Kidney (tissue), 14 donors: ENCODE data around the gene CXCL1. TPM values are rescaled to one million over a fixed set of nuclear protein-coding genes. Genes with fewer than 3 reads are reported as not detected.

Experiments
- DNase-seq, 5 donors: peaks; one replicate each; pipeline ENCODE4 v3.0.0-alpha.2; 2013 to 2020
- FAIRE-seq: peaks from 2 replicates; lab custom pipeline; 2012; peaks lifted over from hg19 to GRCh38; lab: Jason Lieb, UNC
- H3K27ac ChIP-seq, 2 donors: one replicate each; pipeline ENCODE4 v1.7.0; 2013; ENCODE audit warnings: low read depth in 2 of 2, low read length in 2 of 2, inconsistent platforms in 1 of 2
- H3K27me3 ChIP-seq: one replicate; pipeline ENCODE4 v1.7.1; 2013; ENCODE audit warnings: low read length, inconsistent platforms; ENCODE audit not compliant: control insufficient read depth, insufficient read depth
- H3K36me3 ChIP-seq, 3 donors: one replicate each; pipeline versions ENCODE4 v1.7.0 to v1.7.1; 2013; ENCODE audit warnings: low read length in 3 of 3, control low read depth in 1 of 3, inconsistent platforms in 1 of 3; ENCODE audit not compliant: insufficient read depth in 3 of 3, control insufficient read depth in 2 of 3
- H3K4me1 ChIP-seq, 3 donors: one replicate each; pipeline versions ENCODE4 v1.7.0 to v1.7.1; 2013; ENCODE audit warnings: low read length in 3 of 3, inconsistent platforms in 1 of 3, low read depth in 1 of 3; ENCODE audit not compliant: control insufficient read depth in 2 of 3, insufficient read depth in 2 of 3
- H3K4me3 ChIP-seq, 3 donors: one replicate each; pipeline versions ENCODE4 v1.7.0 to v1.8.1; 2013; ENCODE audit warnings: low read length in 3 of 3, control low read depth in 1 of 3, inconsistent platforms in 1 of 3
- H3K9ac ChIP-seq, 3 donors: one replicate each; pipeline versions ENCODE4 v1.7.0 to v1.7.1; 2013; ENCODE audit warnings: low read length in 3 of 3, control low read depth in 1 of 3, inconsistent platforms in 1 of 3
- H3K9me3 ChIP-seq, 3 donors: one replicate each; pipeline versions ENCODE4 v1.7.0 to v1.7.1; 2013; ENCODE audit warnings: low read length in 3 of 3, control low read depth in 1 of 3, inconsistent platforms in 1 of 3; ENCODE audit not compliant: control insufficient read depth in 2 of 3, insufficient read depth in 1 of 3
- intact Hi-C: fragments of 100-400 bp; cut with DNase I; formaldehyde crosslinking; loops from one replicate; pipeline ENCODE4 v1.11.1; 2022
- polyA plus RNA-seq: library from polyadenylated mRNA; stranded (reverse); fragments of 350-450 nt; fragmentation: Illumina TruSeq; extraction: RNeasy Lipid Tissue Mini Kit (QIAGEN cat#74804); gene quantifications from one replicate; pipeline ENCODE4 v1.2.3, GENCODE V29; 2014; ENCODE audit warnings: low read depth, low replicate concordance; ENCODE audit not compliant: insufficient read depth
- total RNA-seq: library from RNA; stranded (reverse); fragmentation: NEBNext Ultra II Directional; extraction: Animal tissue kit (Norgen Biotek cat#: 25700); gene quantifications from one replicate; pipeline ENCODE4 v1.2.1, GENCODE V29; 2021
- TF ChIP-seq, protein P1 (sequence below): IDR thresholded peaks from 3 replicates; pipeline ENCODE4 v1.5.1; 2012; ENCODE audit warnings: mild to moderate bottlenecking, moderate library complexity, borderline replicate concordance; ENCODE audit not compliant: insufficient read depth; ENCODE audit errors: extremely low read depth
- donor health status: control.
- donor health status: control.
- donor health status: control.
- donor health status: control.
- donor health status: control.
- donor health status: DM: yes; HTN: yes; CAD: no.
- donor health status: Normal renal cell carcinoma (clear cell type).

The CXCL1 gene
- total and polyA plus RNA-seq, 2 donors from 2014 or later: 6.4 to 29.7 TPM

DNA sequence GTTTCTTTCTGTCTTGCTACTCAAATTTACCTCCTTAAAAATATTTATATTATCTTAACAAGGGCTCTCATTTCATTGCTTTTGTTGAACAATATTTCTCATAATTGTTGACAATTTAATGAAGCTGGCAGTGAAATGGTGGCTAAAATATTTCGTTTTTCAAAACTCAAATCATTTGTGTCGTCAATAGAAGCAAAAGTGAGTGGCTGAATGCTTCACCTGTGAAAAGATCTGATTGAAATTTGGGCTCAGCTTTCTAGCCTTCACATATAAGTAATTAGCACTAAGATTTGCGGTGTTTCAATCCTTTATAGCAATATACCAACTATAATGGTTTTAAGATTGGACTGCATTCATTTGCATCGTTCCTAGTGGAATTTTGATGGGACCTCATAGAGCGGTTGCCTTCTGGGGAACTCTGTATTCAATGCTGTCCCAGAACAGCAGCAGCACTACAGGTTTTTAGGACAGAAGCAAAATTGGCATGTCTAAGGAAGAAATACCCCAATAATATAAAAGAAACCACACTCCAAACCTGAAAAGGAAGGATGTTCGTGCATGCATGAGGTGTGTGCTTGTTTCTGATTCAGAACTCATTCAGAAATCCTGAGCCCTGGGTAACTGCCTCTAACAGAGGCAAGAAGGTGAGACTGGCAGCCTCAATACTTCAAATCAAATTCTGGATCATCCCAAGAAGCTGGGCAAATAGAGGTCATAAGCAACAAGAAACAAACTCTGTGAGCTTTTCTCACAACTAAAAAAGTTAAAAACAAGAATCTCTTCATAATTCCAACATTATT lies 2.5 kb downstream of the CXCL1 start:
- DNase-seq: no peak

DNA sequence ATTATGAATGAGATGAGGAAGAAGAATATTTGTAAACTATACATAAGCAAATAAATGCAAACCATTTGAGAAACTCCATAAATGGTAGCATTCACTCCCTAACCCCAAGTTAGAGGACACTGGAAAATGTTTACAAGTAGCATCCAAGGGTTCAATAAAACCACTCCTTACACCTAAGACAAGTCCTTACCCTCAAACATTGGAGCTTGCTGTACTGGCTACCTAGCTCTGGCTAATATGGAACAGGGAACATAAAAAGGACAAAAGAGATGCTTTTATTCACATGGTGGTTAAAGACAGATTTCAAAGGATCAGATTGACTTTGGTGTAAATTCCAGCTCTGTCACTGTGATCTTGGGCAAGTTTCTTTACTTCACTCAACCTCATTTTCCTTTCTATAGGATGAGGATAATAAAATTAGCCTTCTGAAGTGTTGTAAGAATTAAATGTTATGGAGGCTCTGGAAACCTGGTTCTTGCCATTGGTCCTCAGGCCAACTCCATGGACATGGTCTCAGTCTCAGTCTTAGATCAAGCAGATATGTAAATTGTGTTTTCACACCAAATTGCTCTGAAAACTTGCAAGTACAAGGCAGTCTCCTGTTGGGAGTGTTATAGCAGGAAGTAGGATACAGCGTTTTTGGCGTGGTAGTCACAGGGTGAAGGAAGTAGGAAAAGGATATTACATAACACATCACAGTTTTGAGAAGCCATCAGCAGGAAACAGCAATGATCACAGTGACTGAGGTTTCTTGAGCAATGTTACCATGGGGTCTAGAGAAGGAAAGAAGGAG lies 3.3 kb downstream of the CXCL1 start:
- TF ChIP-seq, protein P1, sequence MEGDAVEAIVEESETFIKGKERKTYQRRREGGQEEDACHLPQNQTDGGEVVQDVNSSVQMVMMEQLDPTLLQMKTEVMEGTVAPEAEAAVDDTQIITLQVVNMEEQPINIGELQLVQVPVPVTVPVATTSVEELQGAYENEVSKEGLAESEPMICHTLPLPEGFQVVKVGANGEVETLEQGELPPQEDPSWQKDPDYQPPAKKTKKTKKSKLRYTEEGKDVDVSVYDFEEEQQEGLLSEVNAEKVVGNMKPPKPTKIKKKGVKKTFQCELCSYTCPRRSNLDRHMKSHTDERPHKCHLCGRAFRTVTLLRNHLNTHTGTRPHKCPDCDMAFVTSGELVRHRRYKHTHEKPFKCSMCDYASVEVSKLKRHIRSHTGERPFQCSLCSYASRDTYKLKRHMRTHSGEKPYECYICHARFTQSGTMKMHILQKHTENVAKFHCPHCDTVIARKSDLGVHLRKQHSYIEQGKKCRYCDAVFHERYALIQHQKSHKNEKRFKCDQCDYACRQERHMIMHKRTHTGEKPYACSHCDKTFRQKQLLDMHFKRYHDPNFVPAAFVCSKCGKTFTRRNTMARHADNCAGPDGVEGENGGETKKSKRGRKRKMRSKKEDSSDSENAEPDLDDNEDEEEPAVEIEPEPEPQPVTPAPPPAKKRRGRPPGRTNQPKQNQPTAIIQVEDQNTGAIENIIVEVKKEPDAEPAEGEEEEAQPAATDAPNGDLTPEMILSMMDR: no peak
- H3K27me3 ChIP-seq: no peaks in the 10 kb centered on the region
- intact Hi-C loops: no loop called here
- H3K27ac ChIP-seq: no peak overlapping the region
- DNase-seq (no peak), FAIRE-seq (no peak)
- no peak overlapping the region for H3K4me3 ChIP-seq
- H3K9me3 ChIP-seq: no peaks in the 10 kb centered on the region
- no peak overlapping the region for H3K9ac ChIP-seq
- H3K4me1 ChIP-seq: peaks cover 0 to 8% (median 0%) of the 10 kb centered on the region in 3 donors
- no peaks in the 10 kb centered on the region for H3K36me3 ChIP-seq

More for the DNA sequence above, 2.5 kb downstream of the CXCL1 start:
- no peak overlapping the region for H3K9ac ChIP-seq
- TF ChIP-seq, protein P1: no peak
- H3K4me1 ChIP-seq: peaks cover 0 to 8% (median 0%) of the 10 kb centered on the region in 3 donors
- no peak for FAIRE-seq
- H3K27me3 ChIP-seq: no peaks in the 10 kb centered on the region
- no peak overlapping the region for H3K4me3 ChIP-seq
- H3K36me3 ChIP-seq: no peaks in the 10 kb centered on the region
- intact Hi-C loops: no loop called here
- H3K9me3 ChIP-seq: no peaks in the 10 kb centered on the region
- H3K27ac ChIP-seq: no peak overlapping the region

DNA sequence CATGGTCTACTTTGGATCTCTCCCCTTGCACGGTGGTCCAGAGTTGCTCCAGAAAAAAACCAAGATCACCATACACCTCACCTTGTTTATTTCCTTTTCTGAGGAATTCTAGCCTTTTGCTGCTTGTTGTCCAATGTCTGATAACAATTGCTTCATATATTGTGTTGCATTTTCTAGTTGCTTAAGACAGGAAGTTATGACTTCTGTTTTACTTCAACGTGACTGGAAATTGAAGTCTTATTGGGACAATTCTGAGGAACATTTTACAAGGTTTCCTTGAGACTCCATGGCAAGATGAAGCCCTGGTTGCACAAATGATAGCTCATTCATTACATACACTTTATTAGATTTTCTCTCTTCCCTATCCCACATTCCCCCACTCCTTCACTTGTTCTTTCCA lies 5.2 kb downstream of the CXCL1 start:
- Histone ChIP-seq H3K9me3 (no peaks in the 10 kb centered on the region), H3K4me3 (no peak overlapping the region), H3K27me3 (no peaks in the 10 kb centered on the region), H3K27ac (no peak overlapping the region), H3K4me1 (peaks cover 0 to 4% (median 0%) of the 10 kb centered on the region in 3 donors), H3K9ac (no peak overlapping the region), H3K36me3 (no peaks in the 10 kb centered on the region)
- FAIRE-seq: no peak
- TF ChIP-seq, protein P1: no peak
- no peak for DNase-seq
- intact Hi-C loops: no loop called here
